Neural cell (in vitro differentiated cells): ENCODE results near the gene EID1. TPM values are rescaled to one million over a fixed set of nuclear protein-coding genes. Genes with fewer than 3 reads are reported as not detected.

Source experiments
- H2AFZ ChIP-seq: fragments of 200-600, 300-800 bp; sonication (generic), shearing (Covaris generic); 2 replicates; pipeline ENCODE4 v1.6.0; 2014; ENCODE audit warnings: low read depth, mild to moderate bottlenecking, antibody characterized with exemption, low read length, moderate library complexity
- H3F3A ChIP-seq: fragments of 200-600 bp; shearing (Covaris generic); 2 replicates; pipeline ENCODE4 v1.6.1; 2016; ENCODE audit warnings: mild to moderate bottlenecking, moderate library complexity, mixed read lengths, antibody characterized with exemption, low read length; ENCODE audit not compliant: insufficient read depth, poor library complexity, severe bottlenecking
- H3K27ac ChIP-seq: fragments of 200-600, 300-800 bp; sonication (generic), shearing (Covaris generic); 2 replicates; pipeline ENCODE4 v1.5.1; 2014; ENCODE audit warnings: mild to moderate bottlenecking, low read length, moderate library complexity
- H3K27me3 ChIP-seq: fragments of 300-800, 200-600 bp; sonication (generic), shearing (Covaris generic); 2 replicates; pipeline ENCODE4 v1.6.0; 2014; ENCODE audit warnings: mild to moderate bottlenecking, low read depth, low read length, moderate library complexity; ENCODE audit not compliant: insufficient read depth
- H3K36me3 ChIP-seq: fragments of 300-800, 200-600 bp; sonication (generic), shearing (Covaris generic); 2 replicates; pipeline ENCODE4 v1.5.1; 2014; ENCODE audit warnings: mild to moderate bottlenecking, antibody characterized with exemption, low read length, moderate library complexity; ENCODE audit not compliant: insufficient read depth
- H3K4me2 ChIP-seq: fragments of 300-800, 200-600 bp; sonication (generic), shearing (Covaris generic); 2 replicates; pipeline ENCODE4 v1.6.0; 2014; ENCODE audit warnings: mild to moderate bottlenecking, low read length
- H3K4me3 ChIP-seq: fragments of 300-800, 200-600 bp; sonication (generic), shearing (Covaris generic); 2 replicates; pipeline ENCODE4 v1.5.1; 2014; ENCODE audit warnings: mild to moderate bottlenecking, low read length, moderate library complexity
- H3K79me2 ChIP-seq: fragments of 200-600 bp; shearing (Covaris generic); replicated peaks from 2 replicates; pipeline ENCODE4 v1.6.0; 2014; ENCODE audit warnings: mild to moderate bottlenecking, low read length, moderate library complexity; ENCODE audit not compliant: insufficient read depth
- H3K9ac ChIP-seq: fragments of 300-800, 200-600 bp; sonication (generic), shearing (Covaris generic); 2 replicates; pipeline ENCODE4 v1.6.1; 2016; ENCODE audit warnings: mild to moderate bottlenecking, low read length, mixed read lengths
- H3K9me2 ChIP-seq: fragments of 200-600 bp; shearing (Covaris generic); 2 replicates; pipeline ENCODE4 v1.6.1; 2016; ENCODE audit warnings: mild to moderate bottlenecking, low read length, mixed read lengths; ENCODE audit not compliant: insufficient read depth
- H3K9me3 ChIP-seq: fragments of 200-600, 300-800 bp; sonication (generic), shearing (Covaris generic); 2 replicates; pipeline ENCODE4 v1.6.1; 2016; ENCODE audit warnings: mild to moderate bottlenecking, mixed run types, low read length, moderate library complexity, mixed read lengths
- H4K20me1 ChIP-seq: fragments of 200-600 bp; shearing (Covaris generic); 2 replicates; pipeline ENCODE4 v1.6.1; 2016; ENCODE audit warnings: mild to moderate bottlenecking, mixed run types; ENCODE audit not compliant: insufficient read depth
- CTCF ChIP-seq: fragments of 450-650 bp; IDR thresholded peaks from 2 replicates; pipeline ENCODE4 v1.5.1; 2014; ENCODE audit warnings: antibody characterized with exemption, mild to moderate bottlenecking, moderate library complexity; ENCODE audit not compliant: poor library complexity, severe bottlenecking
- EP300 ChIP-seq: fragments of 450-650 bp; conservative IDR thresholded peaks from 2 replicates; pipeline ENCODE4 v1.6.1; 2014; ENCODE audit warnings: antibody characterized with exemption, mild to moderate bottlenecking, moderate library complexity; ENCODE audit not compliant: poor library complexity, severe bottlenecking
- EZH2 ChIP-seq: fragments of 200-600, 300-800 bp; shearing (Covaris generic), sonication (generic); IDR thresholded peaks from 2 replicates; pipeline ENCODE4 v1.6.1; 2014; ENCODE audit warnings: antibody characterized with exemption, low read length, borderline replicate concordance, mild to moderate bottlenecking; ENCODE audit not compliant: insufficient read depth, poor library complexity, severe bottlenecking
- MXI1 ChIP-seq: fragments of 450-650 bp; conservative IDR thresholded peaks from 2 replicates; pipeline ENCODE4 v1.6.1; 2014; ENCODE audit warnings: antibody characterized with exemption, mild to moderate bottlenecking; ENCODE audit not compliant: poor library complexity, severe bottlenecking
- POLR2AphosphoS5 ChIP-seq: IDR thresholded peaks from 2 replicates; pipeline ENCODE4 v1.6.1; 2012
- RAD21 ChIP-seq: fragments of 450-650 bp; conservative IDR thresholded peaks from 2 replicates; pipeline ENCODE4 v1.6.1; 2014; ENCODE audit warnings: antibody characterized with exemption, mild to moderate bottlenecking, moderate library complexity
- REST ChIP-seq: IDR thresholded peaks from 2 replicates; pipeline ENCODE4 v1.6.1; 2012; ENCODE audit warnings: borderline replicate concordance
- SMC3 ChIP-seq: fragments of 450-650 bp; conservative IDR thresholded peaks from 2 replicates; pipeline ENCODE4 v1.6.1; 2014; ENCODE audit warnings: antibody characterized with exemption, mild to moderate bottlenecking, moderate library complexity; ENCODE audit not compliant: poor library complexity
- TAF1 ChIP-seq: IDR thresholded peaks from 2 replicates; pipeline ENCODE4 v1.6.1; 2012; ENCODE audit warnings: low read depth
- polyA plus RNA-seq: library from polyadenylated mRNA; depleted of rRNA; stranded (reverse); fragments of >200 nt; gene quantifications from 2 replicates; pipeline ENCODE4 v1.2.3, GENCODE V29; 2014

EID1 gene
- polyA plus RNA-seq, 1 donor from 2014 or later: 530 TPM

GRCh38 chr15:48862705-48863104 lies 15.2 kb upstream of the EID1 start:
- Histone ChIP-seq H3K4me2 (no peak overlapping the region), H3K4me3 (no peak overlapping the region), H3K9me2 (no peaks in the 10 kb centered on the region), H3K79me2 (no peaks in the 10 kb centered on the region), H4K20me1 (no peaks in the 10 kb centered on the region), H3K9ac (no peak overlapping the region), H2AFZ (no peak overlapping the region), H3K27me3 (no peaks in the 10 kb centered on the region), H3K27ac (no peak overlapping the region), H3K36me3 (no peaks in the 10 kb centered on the region), H3F3A (no peaks in the 10 kb centered on the region), H3K9me3 (no peaks in the 10 kb centered on the region)
- TF ChIP-seq CTCF (no peak), EP300 (no peak), TAF1 (no peak), REST (no peak), POLR2AphosphoS5 (no peak), RAD21 (no peak), SMC3 (no peak), EZH2 (no peak), MXI1 (no peak)

GRCh38 chr15:48865370-48866079 lies 12.4 kb upstream of the EID1 start:
- no peak overlapping the region for H3K4me2 ChIP-seq
- H3K9me2 ChIP-seq: no peaks in the 10 kb centered on the region
- no peaks in the 10 kb centered on the region for H3F3A ChIP-seq
- no peak overlapping the region for H2AFZ ChIP-seq
- no peak overlapping the region for H3K27ac ChIP-seq
- H3K27me3 ChIP-seq: no peaks in the 10 kb centered on the region
- H3K36me3 ChIP-seq: no peaks in the 10 kb centered on the region
- no peaks in the 10 kb centered on the region for H4K20me1 ChIP-seq
- no peak overlapping the region for H3K9ac ChIP-seq
- no peak overlapping the region for H3K4me3 ChIP-seq
- TF ChIP-seq EP300: no peak
- TF ChIP-seq SMC3: no peak
- TF ChIP-seq TAF1: no peak
- no peak for TF ChIP-seq REST
- TF ChIP-seq CTCF: no peak
- TF ChIP-seq POLR2AphosphoS5: no peak
- TF ChIP-seq EZH2: no peak
- TF ChIP-seq RAD21: no peak
- TF ChIP-seq MXI1: no peak
- H3K79me2 ChIP-seq: no peaks in the 10 kb centered on the region
- H3K9me3 ChIP-seq: no peaks in the 10 kb centered on the region
